GM12891 (cell line): ENCODE results near the gene MARK3.

Source experiments
- DNase-seq: peaks from one replicate; pipeline ENCODE4 v3.0.0; 2011; ENCODE audit warnings: low spot score; ENCODE audit not compliant: insufficient read length
- FAIRE-seq: peaks from 2 replicates; lab custom pipeline; 2011; peaks lifted over from hg19 to GRCh38; lab: Jason Lieb, UNC
- PAX5 ChIP-seq: IDR thresholded peaks from 2 replicates; pipeline ENCODE4 v1.6.1; 2011; ENCODE audit warnings: low read length, moderate library complexity, mild to moderate bottlenecking; ENCODE audit not compliant: insufficient read depth, severe bottlenecking
- POLR2A ChIP-seq: IDR thresholded peaks from 2 replicates; pipeline ENCODE4 v1.6.1; 2011; ENCODE audit warnings: low read depth, low read length, control low read depth
- POLR2AphosphoS5 ChIP-seq: IDR thresholded peaks from 2 replicates; pipeline ENCODE4 v1.6.1; 2011; ENCODE audit warnings: low read depth, low read length, control low read depth
- POU2F2 ChIP-seq: IDR thresholded peaks from 2 replicates; pipeline ENCODE4 v1.6.1; 2011; ENCODE audit warnings: low read depth, mild to moderate bottlenecking, control low read depth, low read length, moderate library complexity
- SPI1 ChIP-seq: IDR thresholded peaks from 2 replicates; pipeline ENCODE4 v1.6.1; 2011; ENCODE audit warnings: low read depth, low read length, control low read depth
- TAF1 ChIP-seq: IDR thresholded peaks from 2 replicates; pipeline ENCODE4 v1.6.1; 2011; ENCODE audit warnings: low read depth, low read length, control low read depth

MARK3 gene

GRCh38 chr14:103532216-103533136, 147.3 kb downstream of the MARK3 start:
- DNase-seq = no peak
- TF ChIP-seq SPI1 (no peak), PAX5 (no peak), TAF1 (no peak), POU2F2 (no peak), POLR2AphosphoS5 (no peak), POLR2A (no peak)
- no peak for FAIRE-seq

- TF ChIP-seq SPI1 (no peak), TAF1 (no peak), PAX5 (no peak), POU2F2 (no peak), POLR2A (no peak), POLR2AphosphoS5 (no peak)
- no peak for DNase-seq
- no peak for FAIRE-seq
Measured at GRCh38 chr14:103533137-103533998, 148.2 kb downstream of the MARK3 start.

GRCh38 chr14:103533999-103534575, 148.9 kb downstream of the MARK3 start:
- no peak for TF ChIP-seq PAX5
- TF ChIP-seq TAF1 = no peak
- no peak for TF ChIP-seq POLR2AphosphoS5
- TF ChIP-seq POLR2A = no peak
- TF ChIP-seq SPI1 = no peak
- no peak for TF ChIP-seq POU2F2
- FAIRE-seq = no peak
- no peak for DNase-seq

GRCh38 chr14:103534576-103535061, 149.4 kb downstream of the MARK3 start:
- no peak for FAIRE-seq
- DNase-seq = no peak
- TF ChIP-seq POU2F2 (no peak), POLR2A (no peak), SPI1 (no peak), PAX5 (no peak), TAF1 (no peak), POLR2AphosphoS5 (no peak)

GRCh38 chr14:103535081-103535890, 150.1 kb downstream of the MARK3 start:
- no peak for TF ChIP-seq POLR2AphosphoS5
- TF ChIP-seq PAX5 = no peak
- no peak for TF ChIP-seq POU2F2
- TF ChIP-seq SPI1 = no peak
- TF ChIP-seq TAF1 = no peak
- no peak for TF ChIP-seq POLR2A
- FAIRE-seq (no peak), DNase-seq (no peak)

- TF ChIP-seq POLR2AphosphoS5 (no peak), POLR2A (no peak), POU2F2 (no peak), PAX5 (no peak), TAF1 (no peak), SPI1 (no peak)
- no peak for FAIRE-seq
- no peak for DNase-seq
Measured at GRCh38 chr14:103535891-103536565, 150.8 kb downstream of the MARK3 start.

GRCh38 chr14:103536693-103537092, 151.5 kb downstream of the MARK3 start:
- no peak for FAIRE-seq
- TF ChIP-seq POU2F2 = no peak
- no peak for TF ChIP-seq TAF1
- TF ChIP-seq POLR2A = no peak
- no peak for TF ChIP-seq PAX5
- no peak for TF ChIP-seq POLR2AphosphoS5
- TF ChIP-seq SPI1 = no peak
- no peak for DNase-seq
